Hematopoietic multipotent progenitor cell treated with erythropoietin and hydrocortisone succinate and interleukin-3 and kit ligand, for 6 days (in vitro differentiated cells): ENCODE results near the gene SLC24A5.

Experiments
- DNase-seq: peaks from one replicate; pipeline ENCODE4 v3.0.0-alpha.2; 2015

The SLC24A5 gene

DNA sequence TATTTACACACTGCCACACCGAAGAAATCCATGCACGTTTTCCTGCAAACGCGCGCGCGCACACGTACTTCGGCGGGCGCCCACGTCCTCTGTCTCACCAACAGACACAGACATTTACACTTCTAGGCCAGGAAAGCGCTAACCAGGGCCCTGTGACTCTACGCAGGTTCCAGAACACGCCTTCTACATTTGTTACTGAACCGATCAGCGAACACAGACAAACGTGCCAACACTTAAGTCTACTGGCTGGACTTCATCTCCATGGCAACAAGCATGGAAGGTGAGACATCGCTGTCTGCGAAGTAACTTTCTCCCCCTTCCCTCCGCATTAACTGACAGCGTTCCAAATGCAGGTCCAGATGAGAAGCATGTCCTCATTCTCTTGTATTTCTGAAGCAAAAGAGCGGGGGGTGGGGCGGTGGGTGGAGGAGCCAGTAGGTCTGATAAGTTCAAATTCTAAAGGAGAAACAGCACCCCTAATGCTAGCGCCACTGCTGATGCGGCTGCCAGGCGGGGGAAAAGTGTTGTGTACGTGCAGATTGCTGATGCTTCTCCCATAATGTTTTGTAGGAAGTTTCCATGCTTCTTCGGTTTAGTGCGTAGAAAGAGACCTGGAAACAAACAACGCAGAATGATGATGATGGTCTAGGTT lies 70.9 kb downstream of the SLC24A5 start, which contains the start of gene CTXN2:
Gene CTXN2, plus strand, starts transcription at position 92 of the 652 bp plus-strand sequence. CDS start 9,636 bp downstream, outside the sequence.
- DNase-seq: peak; percentile 1
